ENCODE results near the gene FAAP20.
A peak's percentile ranks its signal among the peaks of the same experiment; 100 is the strongest.

Gene FAAP20

GRCh38 chr1:2194319-2194897 lies at the start of gene FAAP20:
TSS of gene FAAP20 (minus strand) at chr1:2194772. CDS start at chr1:2194749, 23 bp downstream.
- peak; percentile 83 for DNase-seq

DNA sequence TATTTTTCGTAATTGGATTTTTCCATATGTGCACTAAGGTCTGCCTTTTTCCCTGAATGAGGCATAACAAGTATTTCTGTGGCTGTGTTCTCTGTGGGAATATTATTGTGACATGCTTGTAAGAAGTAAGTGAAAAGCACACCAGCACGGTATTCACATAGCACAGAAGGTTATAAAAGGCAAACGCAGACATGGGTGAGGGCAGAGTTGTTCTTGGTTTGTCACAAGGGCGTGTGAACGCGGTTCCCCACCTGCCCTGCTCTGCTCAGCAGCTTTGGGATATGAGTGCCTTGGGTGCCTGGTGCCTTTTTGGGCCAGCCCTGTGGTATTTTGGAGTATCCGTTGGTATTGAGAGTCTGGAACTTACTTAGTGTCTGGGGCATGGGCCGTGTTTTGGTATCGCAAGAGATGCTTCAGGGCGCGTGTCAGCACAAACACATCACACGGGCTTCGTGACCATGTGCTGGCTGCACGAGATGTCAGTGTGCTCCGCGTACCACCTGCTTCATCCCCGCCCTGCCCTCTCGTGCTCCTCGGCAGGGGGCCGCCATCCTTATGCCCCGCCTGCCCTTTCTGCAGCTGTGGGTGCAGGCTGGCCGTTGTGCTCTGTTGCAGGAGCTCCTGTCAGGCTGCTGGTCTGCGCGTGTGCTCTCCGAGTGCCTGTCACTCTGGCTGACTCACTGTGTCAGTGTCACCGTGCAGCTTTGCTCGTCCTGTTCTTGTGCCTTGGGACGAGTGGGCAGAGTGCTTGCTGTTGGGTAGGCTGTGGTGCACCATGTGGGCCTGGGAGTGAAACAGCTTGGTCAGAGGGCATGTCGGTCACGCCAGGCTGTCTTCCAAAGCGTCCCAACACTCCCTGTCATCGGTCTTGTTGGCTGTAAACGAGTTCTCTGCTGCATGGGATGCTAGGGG lies 48.5 kb upstream of the FAAP20 start:
- no peak for DNase-seq

GRCh38 chr1:2241820-2242219 lies 47.2 kb upstream of the FAAP20 start:
- no peak for DNase-seq

GRCh38 chr1:2240270-2241156 lies 45.9 kb upstream of the FAAP20 start:
- peak; percentile 82 for DNase-seq

DNA sequence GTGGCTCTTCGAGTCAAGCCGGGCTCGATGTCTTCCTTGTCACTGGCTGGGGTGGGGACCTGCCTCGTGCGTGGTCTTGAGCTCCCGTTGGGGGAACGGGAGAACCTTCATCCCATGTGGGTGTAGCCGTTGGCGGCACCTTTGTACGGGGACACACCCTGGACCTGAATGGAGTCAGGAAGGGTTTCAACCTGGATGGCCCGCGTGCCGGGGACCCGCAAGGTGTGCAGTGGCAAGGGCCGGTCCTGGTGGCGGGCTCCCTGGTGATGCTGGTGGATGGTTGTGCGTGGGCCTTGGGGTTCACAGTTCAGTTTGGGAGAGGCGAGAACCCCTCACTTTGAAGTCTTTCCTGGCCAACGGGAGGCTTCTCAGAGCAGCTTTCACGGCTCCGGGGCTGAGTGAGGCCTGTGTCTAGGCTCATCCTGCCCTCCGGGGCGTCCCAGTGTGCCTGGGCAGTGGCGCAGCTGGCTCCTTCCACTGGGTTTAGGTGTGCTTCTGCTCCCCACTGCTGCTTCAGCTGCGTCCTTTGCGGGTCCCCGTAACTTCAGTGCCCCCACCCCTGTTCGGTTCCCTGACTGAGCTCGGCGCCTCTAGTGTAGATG lies 44.9 kb upstream of the FAAP20 start:
- no peak for DNase-seq

DNA sequence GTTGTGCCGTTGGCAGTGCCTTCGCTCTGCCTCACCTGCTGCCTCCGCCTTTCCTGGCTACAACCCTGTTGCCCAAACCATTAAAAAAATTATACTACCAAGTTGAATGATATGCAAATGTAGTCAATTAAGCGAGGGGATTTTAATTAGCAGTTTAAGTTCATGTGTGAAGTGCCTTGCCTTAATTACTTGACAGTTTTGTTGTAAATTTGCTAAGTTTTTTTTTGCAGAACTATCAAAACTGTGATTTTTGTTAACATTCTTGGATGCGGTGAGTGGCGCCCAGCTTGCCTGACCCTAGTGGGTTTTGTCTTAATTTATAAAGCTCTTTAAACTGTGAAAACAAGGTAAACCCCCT lies 44.4 kb upstream of the FAAP20 start:
- DNase-seq = no peak

GRCh38 chr1:2238361-2239012 lies 43.9 kb upstream of the FAAP20 start:
- no peak for DNase-seq

- peak; percentile 50 for DNase-seq
Observed at GRCh38 chr1:2237773-2238172, 43.2 kb upstream of the FAAP20 start.

DNA sequence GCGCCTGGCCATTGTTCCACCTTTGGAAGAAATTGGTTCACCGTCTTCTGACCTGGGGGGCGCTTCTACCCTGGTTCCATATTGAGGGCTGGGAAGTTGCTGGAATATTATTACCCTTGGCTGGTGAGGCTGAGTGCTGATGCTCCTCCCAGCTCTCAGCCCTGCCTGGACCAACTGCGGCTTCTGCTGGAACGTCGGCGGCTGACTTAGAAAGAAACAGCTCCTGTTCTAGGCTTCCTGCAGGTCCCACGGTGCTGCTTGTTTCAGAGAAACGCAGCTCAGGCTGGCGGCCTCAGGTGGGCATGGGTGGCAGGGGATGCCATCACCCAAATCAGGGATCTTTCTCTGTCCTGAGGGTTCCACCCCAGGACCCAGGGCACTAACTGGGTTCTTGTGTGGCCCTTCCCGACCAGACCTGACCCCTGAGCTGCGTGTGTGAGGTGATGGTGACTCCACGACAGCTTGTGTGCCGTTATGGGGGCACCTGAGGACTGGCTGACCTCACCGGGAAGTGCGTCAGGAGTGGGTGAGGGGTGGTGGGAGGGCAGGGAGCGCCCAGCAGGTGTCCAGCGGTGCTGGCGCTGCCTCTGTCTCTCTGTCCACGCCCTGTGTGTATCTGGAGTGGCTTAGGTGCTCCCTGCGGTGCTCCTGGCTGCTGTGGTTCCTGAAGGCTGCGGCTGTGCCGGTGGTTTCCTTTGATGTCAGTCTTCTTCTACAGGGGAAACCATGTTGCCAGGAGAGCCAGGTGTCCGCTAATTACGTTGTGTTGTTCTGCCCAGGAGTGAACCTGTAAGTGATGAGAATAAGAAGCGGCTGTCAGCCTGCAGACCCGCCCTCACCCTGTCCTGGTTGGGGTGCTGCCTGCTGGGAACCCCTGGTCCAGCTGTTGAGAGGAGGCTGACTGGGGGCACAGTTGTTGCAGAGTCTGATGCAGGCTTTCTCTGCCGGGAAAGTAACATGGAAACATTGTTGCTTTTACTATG lies 42.4 kb upstream of the FAAP20 start:
- DNase-seq = no peak

GRCh38 chr1:2235300-2235998 lies 40.9 kb upstream of the FAAP20 start:
- DNase-seq = no peak

DNA sequence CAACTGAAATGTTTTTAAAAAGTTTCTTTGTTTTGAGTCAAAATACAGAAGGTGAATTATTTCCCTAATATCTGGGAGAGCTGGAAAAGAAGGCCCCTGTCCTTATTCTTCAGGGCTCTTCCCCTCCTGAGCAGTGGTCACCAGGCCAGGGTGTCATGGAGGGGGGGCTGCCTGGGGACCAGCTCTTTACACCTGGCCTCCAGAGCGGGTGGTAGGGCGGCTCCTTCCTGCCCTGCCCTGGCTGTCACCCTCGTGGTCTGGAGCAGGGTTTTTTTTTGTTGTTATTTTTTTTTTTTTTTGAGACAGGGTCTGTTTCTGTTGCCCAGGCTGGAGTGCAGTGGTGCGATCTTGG lies 40.2 kb upstream of the FAAP20 start:
- DNase-seq = peak; percentile 63

GRCh38 chr1:2233997-2234761 lies 39.6 kb upstream of the FAAP20 start:
- DNase-seq = peak; percentile 96

DNA sequence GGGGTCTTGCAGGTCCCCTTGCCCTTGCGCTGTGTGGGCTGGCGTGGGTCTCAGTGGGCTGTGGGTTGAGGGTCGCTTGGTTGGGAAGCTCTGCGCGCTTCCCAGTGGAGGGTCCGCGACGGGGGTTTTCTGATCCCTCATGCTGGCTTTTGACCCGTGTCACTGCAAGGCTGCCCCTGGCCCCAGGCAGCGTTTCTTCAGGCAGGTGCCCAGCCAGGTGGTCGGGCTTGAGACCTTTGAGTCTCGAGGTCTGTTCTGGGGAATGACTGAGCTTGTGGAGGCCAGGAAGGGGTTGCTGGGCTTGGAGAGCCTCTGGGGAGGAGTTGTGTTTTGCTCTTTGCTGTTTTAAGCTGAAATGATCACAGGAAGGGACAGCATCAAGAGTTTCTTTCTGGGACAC lies 38.9 kb upstream of the FAAP20 start:
- no peak for DNase-seq

GRCh38 chr1:2232916-2233438 lies 38.4 kb upstream of the FAAP20 start:
- peak; percentile 80 for DNase-seq

GRCh38 chr1:2232255-2232915 lies 37.8 kb upstream of the FAAP20 start:
- no peak for DNase-seq

GRCh38 chr1:2231532-2232254 lies 37.1 kb upstream of the FAAP20 start:
- peak; percentile 70 for DNase-seq

DNA sequence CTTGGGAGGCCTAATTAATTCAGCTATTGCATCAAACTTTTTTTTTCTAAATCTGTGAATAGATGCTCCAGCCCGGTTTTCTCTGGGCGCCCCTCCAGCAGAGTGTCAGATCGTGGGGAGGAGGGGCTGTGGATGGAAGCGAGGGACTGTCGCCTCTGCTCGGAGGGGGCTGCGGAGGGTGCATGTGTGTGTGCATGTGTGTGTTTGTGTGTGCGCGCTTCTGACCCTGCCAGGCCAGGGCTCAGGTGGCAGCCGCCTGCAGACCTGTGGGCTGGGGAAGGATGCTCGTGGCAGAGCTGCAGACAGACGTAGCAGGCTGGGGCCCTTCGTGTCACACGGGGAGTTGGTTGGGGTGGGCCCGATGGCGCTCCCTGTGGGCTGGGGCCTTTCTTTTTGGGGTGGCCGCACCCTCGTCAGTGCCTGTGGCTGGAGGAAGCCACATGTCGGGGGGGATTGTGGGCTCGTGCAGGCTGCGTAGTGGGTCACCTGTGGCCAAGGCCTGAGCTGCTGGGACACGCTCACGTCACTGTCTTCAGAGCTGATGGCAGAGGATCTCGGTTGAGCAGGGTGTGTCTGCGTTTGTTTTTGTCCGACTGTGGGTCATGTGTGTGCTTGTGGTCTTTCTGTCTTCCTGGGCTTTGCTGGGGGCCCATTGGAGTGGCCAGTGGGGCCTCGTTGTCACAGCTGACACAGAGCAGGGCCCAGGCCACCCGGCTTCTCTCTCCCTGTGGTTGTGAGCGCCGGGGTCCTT lies 36.4 kb upstream of the FAAP20 start:
- peak; percentile 45 for DNase-seq

All from hematopoietic multipotent progenitor cell treated with erythropoietin and hydrocortisone succinate and interleukin-3 and kit ligand, for 4 days (in vitro differentiated cells).